IPS DF 19.7 (cell line): Measurements from ENCODE around the gene CCDC92.

ENCODE experiments used
- DNase-seq: peaks from one replicate; pipeline ENCODE4 v3.0.0-alpha.2; 2013; ENCODE audit warnings: low read depth, low spot score

CCDC92 gene

DNA sequence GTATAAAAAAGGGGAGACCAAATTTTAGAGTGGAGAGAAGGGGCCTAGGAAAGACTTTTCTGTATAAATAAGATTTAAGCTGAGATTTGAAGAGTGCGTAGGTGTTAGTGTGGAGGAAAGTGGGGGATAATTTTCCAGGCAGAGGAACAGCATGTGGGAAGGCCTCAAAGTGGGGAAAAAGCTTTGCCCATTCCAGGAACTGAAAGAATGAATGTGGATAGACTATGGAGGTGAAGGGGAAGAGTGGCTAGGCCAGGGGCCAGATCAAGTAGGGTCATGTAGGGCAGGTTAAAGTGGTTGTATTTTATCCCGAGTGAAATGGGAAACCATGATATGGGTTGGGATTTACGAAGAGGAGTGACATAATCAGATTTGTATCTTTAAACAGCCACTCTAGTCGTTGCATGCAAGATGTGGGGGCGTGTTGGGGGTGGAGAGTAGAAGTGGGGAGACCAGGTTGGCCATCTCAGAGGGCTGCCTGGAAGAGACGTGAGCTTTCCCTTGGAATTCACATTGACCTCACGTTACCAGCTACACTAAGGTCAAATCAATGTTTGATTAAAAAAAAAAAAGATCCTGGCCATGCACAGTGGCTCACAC lies 3.7 kb upstream of the CCDC92 start:
- DNase-seq: no peak

DNA sequence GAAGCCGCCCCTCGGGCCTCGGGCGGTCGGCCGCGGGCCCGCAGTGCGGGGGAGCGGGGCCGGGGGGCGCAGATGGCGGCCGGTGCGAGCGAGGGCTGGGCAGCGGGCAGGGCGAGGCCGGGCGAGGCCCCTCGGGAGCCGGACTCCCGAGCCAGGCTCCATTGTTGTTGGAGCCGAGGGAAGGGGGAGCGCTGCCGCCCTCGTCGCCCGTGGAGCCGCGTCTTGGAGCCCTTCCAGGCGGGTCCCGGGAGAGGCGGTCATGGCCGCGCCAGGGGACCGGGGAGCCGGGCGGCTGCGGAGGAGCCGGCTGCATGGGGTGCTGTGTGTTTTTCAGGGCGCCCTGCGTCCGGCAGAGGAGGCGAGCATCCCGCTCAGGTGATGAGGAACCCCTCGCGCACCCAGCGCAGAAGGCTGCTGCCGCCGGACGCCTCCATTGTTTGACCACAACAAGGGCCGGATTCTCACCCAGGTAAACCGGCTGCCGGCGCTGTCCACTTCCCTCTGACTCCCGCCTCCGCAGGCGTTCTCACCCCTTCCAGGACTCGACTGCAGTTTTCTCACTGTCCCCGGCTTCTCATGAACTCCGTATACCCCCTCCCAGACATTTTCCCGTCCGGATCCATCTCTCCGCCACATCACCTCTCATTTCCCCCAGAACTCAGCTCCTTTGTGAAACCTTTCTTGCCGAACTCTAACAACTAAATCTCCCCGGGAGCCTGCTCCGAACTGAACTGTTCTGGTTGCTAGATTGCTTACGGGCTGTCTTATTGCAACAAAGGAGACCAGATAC lies 1.1 kb upstream of the CCDC92 start:
- no peak for DNase-seq

DNA sequence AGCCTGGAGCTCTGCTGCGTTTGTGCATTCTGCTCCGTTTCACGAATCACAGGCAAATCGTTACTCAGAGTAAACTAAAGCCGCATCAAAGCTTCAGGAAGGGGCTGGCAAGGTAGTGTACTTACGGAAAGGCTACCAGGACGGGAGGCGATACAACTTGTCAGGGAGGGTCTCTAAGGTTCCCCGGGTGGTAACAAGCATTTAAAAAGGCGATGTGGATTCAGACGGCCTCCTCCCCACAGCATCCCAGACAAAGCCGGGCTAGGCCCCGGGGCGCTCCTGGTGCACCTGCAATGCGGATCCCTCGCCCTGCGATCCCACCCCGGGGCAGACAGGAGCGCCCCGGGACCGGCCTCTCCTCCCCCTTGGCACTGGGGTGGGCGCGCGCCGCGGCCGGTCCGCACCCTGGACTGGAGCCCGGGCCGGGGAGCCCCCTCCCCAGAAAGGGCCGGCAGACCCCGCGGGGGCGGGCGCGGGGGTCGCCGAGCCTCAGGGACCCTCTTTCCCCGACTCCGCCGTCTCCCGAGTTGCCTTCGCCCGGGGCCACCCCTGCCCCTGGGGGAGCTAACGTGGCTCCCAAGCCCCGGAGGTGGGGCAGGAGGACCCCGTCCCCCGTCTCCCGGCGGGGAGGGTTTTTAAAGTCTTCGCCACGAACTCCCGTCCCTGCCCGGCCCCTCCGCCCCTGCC lies 718 bp downstream of the CCDC92 start:
- DNase-seq: peak; percentile 99

DNA sequence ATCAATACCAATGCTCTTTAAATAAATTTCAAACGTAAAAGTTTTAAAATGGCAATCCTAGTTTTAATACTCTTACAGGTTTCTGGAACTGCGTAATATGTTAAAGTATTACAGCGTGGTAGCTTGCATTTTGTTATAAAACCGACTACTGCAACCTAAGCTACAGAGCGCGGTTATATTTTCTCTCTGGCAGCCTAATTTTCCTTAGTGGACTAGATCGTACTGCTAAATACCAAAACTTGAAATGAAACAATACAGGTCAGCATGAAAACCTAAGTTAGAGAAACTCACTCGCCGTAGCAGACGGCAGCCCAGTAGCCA lies 1.2 kb downstream of the CCDC92 start:
- DNase-seq: no peak

DNA sequence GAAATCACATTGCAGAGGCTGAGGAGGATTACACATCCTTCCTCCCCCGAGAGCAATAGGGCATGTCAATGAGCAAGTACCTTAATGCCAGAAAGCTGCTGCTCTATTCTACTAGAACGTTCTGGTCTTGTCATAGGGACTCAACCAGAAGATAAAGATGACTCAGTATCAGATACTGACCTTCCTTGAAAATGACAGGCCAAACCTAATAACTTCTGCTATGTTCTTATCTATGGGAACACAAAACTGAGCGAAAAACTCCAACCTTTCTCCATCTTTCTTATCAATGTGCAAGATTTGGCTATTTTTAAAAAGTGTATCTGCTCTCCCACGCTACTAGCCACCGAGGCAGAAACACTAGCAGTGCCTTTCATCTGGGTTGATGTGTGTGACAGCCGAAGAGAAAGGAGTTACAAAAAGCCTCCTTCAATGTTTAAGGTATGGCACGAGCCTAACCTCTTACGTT lies 5.5 kb downstream of the CCDC92 start:
- DNase-seq: no peak

DNA sequence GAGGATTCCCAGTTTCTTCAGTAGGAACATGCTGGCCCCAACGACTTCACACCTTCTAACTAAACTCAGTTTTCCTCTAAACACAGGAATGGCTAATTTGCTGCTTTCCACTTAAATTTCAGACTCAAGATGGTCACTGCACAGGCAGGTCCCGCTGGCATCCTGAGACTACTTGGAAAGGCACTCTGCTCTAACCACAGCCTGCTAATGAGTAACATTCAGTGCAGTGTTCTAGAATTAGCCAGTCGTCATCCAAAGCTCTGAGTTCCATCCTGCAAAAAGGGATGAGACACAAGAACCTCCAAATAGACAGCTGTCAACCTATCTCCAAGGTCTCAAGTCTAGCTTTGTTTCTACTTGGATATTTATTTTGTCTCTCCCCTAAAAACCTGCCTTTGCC lies 6.0 kb downstream of the CCDC92 start:
- no peak for DNase-seq

DNA sequence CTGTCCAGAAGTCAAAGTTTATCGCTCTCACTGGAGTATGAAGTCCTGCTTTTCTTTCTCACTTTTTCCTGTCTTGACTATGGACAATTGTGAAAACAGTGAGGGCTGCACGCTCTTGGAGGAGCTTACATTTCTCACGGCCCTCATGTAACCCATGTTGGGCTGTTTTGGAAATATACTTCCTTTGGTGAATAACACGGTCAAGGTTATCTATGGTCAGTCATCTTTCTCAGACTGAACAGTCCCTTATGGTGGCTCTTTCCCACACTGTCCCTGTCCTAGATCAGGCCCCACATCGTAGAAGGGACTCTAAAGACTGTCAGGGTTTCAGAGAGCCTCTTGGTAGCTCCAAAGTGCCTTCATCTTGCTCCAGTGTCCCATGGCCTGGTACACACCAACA lies 7.2 kb downstream of the CCDC92 start:
- no peak for DNase-seq

DNA sequence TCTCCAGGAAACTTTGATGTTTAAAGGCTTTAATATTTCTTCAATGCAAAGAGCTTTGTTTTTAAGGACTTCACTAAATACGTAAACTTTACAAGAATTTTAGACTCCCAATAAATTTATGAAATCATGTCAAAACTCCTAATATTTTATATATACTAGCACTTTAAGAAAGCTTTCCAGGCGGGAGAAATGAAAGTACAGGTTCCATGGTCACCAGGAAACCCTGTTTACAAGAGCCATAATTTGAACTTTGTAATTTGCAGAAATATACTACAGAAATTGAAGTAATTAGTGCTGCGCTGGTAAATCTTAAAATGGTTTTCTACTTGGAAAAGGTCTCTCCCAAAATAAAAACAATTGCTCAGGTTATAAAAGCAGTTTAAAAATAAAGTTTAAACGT lies 8.8 kb downstream of the CCDC92 start:
- DNase-seq: no peak

DNA sequence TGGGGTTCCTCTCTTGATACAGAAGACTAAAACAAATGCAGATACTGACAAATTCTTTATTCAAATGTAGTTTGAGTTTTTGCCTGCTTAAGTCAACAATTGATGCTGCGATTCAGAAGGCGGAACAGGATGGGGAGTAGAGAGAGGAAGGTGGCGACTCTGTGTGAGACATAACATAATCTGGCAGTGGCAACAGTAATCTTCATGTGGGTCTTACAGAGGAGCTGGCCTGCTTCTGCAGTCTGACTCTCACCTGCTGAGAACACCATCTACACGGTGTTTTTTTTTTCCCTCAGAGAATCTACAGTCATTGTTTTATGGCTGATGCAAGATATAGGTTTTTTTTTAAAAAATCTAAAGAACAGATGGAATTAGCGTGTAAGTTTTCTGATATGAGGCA lies 10.1 kb downstream of the CCDC92 start:
- DNase-seq: no peak

DNA sequence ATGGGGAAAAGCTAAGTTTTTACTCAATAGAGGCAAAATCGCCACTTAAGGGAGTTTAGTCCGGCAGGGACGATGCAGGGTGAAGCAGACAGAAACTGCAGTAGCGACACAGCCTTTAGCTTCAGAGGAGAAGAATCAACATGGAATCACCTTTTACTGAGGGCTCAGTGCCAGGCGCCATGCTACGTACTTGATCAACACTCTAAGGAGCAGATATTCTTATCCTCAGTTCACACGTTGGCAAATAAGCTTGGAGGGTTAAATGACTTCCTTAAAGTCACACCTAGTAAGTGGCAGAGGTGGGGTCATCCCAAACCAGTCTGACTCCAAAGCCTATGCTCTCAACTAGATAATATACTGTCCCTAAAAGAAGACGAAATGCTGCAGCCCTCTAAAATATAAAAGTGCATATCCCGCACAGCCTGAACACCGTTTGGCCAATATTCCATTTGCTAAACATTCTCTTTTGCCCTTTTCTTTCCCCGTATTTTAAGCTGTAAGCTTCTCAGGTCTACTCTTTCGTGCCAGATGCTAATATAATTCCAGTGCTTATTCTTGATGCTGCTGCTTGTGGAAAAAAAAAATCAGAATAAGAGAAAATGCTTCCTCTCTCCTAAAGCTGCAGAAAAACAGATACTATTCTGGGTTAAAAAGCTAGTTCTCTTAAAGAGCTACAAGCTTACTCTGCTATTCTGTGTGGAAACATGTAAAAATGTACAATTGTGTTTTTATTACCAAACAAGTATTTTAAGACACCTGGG lies 10.9 kb downstream of the CCDC92 start:
- DNase-seq: no peak

DNA sequence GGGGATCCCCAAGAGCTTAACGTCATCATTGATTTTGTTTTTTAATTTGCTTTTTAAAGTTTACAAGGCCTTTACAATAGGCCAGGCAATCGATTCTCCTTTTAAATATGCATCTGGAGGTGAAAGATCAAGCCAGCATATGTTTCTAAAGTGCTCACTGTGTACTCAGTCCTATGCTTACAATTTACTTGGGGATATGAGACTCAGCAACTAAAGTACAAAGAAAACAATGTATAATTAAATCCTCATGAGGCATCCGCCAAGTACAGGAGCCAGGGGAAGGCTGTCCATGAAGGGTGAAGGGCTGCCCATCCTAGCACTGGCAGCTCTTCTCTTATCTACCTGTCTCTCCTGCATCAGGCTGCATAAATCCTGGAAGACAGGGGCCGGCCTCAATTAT lies 11.8 kb downstream of the CCDC92 start:
- DNase-seq: no peak

DNA sequence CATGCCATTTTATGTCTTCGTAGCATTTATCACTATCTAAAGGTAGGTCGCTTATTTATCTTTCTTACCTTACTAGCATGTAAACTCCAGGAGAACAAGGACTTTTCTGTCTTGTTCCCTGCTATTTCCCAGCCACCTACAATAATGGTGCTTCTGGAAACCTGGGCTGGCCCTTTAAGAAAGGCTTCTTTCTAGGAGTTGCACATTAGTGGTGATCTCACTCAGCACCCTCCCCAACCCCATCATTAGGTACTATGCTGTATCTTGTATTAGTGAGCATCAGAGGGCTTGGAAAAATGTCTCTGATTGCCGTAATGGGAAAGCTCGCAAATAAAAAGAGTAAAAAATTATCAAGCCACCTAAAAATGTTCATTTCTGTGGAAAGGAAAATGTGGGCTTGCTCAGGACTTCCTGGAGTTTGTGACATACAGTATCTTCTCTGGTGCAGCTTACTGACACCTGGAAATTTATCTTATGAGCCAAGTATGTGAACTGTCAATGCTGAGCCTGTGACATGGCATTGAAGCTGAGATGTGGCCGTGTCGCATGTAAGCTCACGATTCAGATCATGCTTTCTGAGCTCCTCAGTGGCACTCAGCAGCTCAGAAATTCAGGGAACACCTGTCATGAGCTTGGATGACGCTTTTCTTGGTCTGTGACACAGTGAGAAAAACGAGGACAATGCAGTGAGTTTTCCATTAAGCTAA lies 12.4 kb downstream of the CCDC92 start:
- DNase-seq: no peak

DNA sequence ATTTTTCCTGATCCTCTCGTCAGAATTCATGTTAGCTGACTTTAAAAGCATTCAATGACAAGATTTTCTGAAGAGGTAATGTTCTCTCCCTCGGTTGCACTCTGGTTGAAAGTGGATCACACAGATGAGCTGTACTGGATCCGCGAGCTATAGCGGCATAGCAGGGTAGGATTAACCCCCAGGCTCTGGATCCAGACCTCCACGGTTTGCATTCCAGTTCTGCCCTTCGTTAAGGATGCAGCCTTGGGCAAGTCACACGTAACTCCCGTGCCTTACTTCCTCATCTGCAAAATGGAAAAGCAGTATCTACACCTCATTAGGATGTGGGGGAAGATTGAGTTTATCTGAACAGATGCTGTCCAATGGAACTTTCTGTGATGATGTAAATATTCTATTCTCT lies 13.8 kb downstream of the CCDC92 start:
- DNase-seq: no peak

DNA sequence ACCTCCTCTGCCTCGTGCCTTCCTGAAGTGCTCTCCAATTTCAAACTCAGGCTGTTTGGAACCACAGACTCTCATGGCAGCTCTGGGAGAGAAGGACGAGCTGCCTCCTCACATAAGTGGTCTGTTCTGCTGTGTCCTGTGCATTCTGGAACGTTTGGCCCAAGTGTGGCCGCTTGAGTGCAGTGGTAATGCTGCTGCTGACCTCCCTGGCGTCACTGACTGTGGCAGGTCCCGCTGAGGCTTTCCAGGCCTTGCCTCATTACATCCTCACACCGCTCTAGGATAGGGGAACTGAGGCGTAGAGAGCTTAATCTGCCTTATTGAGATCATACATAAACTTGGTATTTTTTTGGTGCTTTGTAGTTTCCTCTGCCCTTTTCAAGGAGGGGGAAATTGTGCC lies 14.2 kb downstream of the CCDC92 start:
- no peak for DNase-seq

DNA sequence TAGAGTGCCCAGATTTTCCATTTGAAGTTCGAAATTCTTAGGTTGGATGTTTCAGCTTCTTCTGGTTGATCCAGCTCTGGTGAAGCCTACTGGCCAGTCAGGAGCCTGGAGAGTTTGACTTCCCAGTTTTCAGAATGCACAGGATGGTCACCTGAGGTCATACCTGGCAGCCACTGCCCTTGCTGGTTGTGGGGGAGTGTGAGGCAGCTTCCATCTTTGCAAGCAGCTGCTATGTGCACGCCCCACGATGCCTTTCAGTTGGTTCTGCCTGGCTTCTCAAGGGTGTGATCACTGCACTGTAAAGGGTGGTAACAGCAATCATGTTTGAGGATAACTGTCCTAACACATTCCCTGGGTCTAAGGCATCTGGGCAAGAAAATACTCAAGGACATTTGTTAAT lies 15.4 kb downstream of the CCDC92 start:
- no peak for DNase-seq

DNA sequence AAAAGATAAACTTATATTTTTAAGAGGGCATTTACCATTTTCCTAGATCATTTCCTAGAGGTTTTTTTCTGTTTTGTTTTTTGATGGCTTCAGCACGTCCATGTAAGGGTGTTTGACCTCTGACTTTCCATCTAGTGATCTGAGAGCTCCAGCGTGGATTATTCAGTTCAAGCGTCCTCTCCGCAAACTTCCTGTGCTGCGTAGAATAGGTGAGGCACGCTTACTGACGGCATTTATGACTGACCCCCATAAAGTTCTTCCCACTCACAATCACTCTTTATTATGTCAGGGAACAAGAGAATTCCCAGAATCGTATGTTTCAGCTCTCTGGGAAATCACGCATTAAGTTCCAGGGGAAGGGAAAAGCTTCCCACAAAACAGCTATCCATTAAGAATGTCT lies 16.4 kb downstream of the CCDC92 start:
- no peak for DNase-seq

DNA sequence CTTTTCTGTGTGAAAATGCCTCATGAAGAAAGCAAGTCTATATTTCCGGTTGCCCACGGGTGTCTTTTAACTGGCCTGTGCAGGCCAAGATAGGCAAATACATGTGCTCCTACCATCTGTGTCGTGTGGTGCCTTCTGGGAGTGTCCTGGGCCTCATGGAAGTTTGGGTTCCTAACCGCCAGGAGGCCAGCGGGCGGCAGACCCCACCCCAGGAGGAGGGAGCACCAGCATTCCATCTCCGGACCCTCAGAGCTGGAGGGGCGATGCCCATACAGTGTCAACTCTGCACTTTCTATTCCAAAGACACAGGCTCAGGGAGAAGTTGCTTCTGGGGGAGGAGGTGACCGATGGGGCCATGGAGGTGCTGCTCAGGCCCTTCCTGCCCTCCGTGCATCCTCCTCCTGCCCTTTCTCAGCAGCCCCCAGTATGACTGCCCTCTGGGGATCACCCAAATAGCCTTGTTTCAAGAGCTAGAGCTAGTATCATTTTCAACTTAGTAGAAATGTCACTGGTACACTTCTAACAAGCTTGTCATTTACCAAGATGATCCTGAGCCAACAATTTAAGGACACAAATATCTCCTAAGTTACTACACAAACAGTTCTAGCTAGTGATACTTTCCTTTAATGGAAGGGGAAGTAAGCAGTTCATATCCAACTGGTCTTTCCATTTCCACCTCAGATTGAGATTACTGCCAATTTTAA lies 17.8 kb downstream of the CCDC92 start:
- no peak for DNase-seq

DNA sequence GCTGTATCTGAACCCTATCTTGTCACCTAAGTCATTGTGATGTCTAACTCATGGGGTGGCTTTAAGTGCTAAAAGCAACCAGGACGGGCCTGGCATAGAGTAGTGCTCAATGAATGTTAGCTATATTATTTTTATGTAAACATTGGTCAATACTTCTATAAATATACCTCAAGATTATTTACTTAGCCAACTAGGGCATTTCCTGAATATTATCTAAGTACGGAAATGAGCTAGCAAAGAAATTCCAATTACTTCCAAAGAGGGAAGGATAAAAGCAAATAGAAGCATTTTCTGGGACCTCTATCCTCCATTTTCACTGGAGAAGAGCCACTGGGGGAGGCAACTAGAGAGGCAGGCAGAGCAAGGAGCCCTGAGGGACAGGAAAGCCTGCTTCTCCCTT lies 20.6 kb downstream of the CCDC92 start:
- DNase-seq: no peak

DNA sequence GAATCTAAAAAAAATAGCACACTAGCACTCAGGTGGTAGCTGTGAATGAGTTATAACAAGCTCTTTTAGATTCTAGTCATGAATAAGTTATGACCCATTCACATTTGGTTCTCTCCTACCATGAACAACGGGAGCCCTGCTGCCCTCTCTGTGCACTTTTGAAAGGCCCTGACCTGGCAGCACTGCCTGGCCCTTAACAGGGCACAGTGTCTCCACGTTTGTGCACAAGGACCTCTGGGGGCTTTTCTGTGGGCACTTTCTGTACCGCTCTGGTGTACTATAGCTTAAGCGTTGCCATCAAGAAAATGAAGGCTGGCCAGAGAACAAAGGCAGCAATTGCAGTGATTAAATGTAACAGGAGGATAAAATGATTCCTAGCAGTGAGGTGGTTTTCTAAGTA lies 21.2 kb downstream of the CCDC92 start:
- DNase-seq: no peak

DNA sequence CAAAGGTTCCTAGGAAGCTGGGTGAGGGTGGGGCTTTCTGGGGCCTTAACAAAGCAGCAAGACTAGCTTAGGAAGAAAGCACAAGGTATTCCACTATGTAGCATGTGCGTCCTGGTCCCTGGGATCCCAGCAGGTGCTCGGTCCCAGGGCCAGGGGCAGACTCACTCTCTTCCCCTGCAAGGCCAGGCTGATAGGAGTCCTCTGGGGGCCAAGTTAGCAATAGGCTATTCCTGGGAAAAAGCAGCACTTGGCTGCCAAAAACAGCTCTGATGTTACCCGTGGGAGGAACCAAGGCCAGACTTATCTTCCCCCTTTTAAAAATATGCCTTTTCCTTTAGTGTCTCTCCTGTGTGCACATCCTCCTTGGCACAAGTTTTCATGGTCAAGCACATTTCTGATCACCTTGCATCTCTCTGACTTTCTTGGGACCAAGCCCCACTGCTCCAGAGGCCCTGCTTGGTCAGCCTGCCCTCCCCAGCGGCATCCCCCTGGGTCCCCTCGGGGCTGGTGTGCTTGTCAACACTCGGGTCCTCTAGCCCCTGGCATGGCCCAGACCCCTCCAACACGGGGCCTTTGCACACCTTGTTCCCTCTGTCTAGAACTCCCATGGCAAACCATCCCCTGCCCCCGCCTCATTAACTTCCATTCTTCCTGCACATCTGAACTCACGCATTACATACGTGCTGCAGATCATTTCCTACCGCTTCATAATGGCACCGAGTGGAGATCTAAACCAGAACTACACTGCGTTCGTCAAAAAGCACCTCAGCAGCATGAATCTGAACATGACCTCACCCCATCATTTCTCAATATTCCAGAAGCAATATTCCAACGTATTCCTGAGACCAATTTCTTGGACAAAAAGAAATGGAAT lies 21.9 kb downstream of the CCDC92 start:
- no peak for DNase-seq
